MCF 10A (cell line): ENCODE results near the gene DNAJC28. TPM values are rescaled to one million over a fixed set of nuclear protein-coding genes. Genes with fewer than 3 reads are reported as not detected.
A peak's percentile ranks its signal among the peaks of the same experiment; 100 is the strongest.

ENCODE experiments used
- BruUV-seq: library from RNA; stranded (reverse); fragments of 400-500 nt; replicated peaks from 2 replicates; lab custom pipeline; 2021; lab: Mats Ljungman, UMichigan
- CTCF ChIA-PET: fragments of 300-600 bp; sonication (Branson Sonifier 250); formaldehyde crosslinking; extraction: SDS; loops from one replicate; lab custom pipeline; 2021; ENCODE audit warnings: antibody characterized with exemption, inconsistent platforms; lab: Yijun Ruan, JAX
- POLR2A ChIA-PET: fragments of 300-600, 350-650 bp; sonication (Branson Sonifier 250); formaldehyde crosslinking; extraction: SDS; loops from one replicate; lab custom pipeline; 2020; ENCODE audit warnings: antibody characterized with exemption, inconsistent platforms; lab: Yijun Ruan, JAX
- DNase-seq: peaks from one replicate; pipeline ENCODE4 v3.0.0-alpha.2; 2018; ENCODE audit not compliant: unreplicated experiment
- H3K27ac Mint-ChIP-seq: one replicate; pipeline ENCODE4 v1.8.0; 2022; ENCODE audit warnings: mild to moderate bottlenecking, low read depth, mixed read lengths; ENCODE audit not compliant: unreplicated experiment
- H3K27me3 Mint-ChIP-seq: one replicate; pipeline ENCODE4 v1.8.0; 2022; ENCODE audit warnings: mixed read lengths; ENCODE audit not compliant: insufficient read depth, unreplicated experiment
- H3K36me3 Mint-ChIP-seq: one replicate; pipeline ENCODE4 v1.8.0; 2022; ENCODE audit warnings: mild to moderate bottlenecking, moderate library complexity, mixed read lengths; ENCODE audit not compliant: insufficient read depth, unreplicated experiment
- H3K4me1 Mint-ChIP-seq: one replicate; pipeline ENCODE4 v1.8.0; 2022; ENCODE audit warnings: mixed read lengths; ENCODE audit not compliant: insufficient read depth, unreplicated experiment
- H3K4me3 Mint-ChIP-seq: one replicate; pipeline ENCODE4 v1.8.0; 2022; ENCODE audit warnings: mild to moderate bottlenecking, moderate library complexity, mixed read lengths; ENCODE audit not compliant: unreplicated experiment
- H3K9me3 Mint-ChIP-seq: one replicate; pipeline ENCODE4 v1.8.0; 2022; ENCODE audit warnings: mixed read lengths; ENCODE audit not compliant: unreplicated experiment
- CTCF ChIP-seq: fragments of 200-600 bp; IDR thresholded peaks from one replicate; pipeline ENCODE4 v1.8.0; 2022; ENCODE audit warnings: antibody characterized with exemption, mild to moderate bottlenecking; ENCODE audit not compliant: unreplicated experiment
- intact Hi-C: fragments of 100-400 bp; cut with micrococcal nuclease; formaldehyde crosslinking; loops from 2 replicates; pipeline ENCODE4 v1.14.1; 2022
- total RNA-seq: library from RNA; stranded (reverse); gene quantifications from 2 replicates; pipeline ENCODE4 v1.2.3, GENCODE V29; 2022

Gene DNAJC28
- total RNA-seq, 1 experiment from 2014 or later, result 0.28 TPM

GRCh38 chr21:33461538-33462250, 29.8 kb downstream of the DNAJC28 start:
- CTCF ChIA-PET, result interaction anchor here (0.5 to 1.5 kb wide), 6 partner anchors 101 to 522 kb away, joined by 3 to 6 read pairs (median 4); no protein-coding TSS in a partner anchor

GRCh38 chr21:33458861-33459260, 32.7 kb downstream of the DNAJC28 start:
- no peak for TF ChIP-seq CTCF
- ChIA-PET CTCF (interaction anchor here (1.5 kb wide), 1 partner anchor 14 kb away, joined by 8 read pairs; no protein-coding TSS in a partner anchor), POLR2A (interaction anchor here (1.3 kb wide), 1 partner anchor 9 kb away, joined by 3 read pairs; no protein-coding TSS in a partner anchor)
- Mint-ChIP-seq H3K4me3 (no peak overlapping the region), H3K27me3 (no peaks in the 10 kb centered on the region), H3K4me1 (no peaks in the 10 kb centered on the region), H3K9me3 (no peaks in the 10 kb centered on the region), H3K27ac (no peak overlapping the region), H3K36me3 (peaks cover 36% of the 10 kb centered on the region)
- BruUV-seq, result no TSS peak
- intact Hi-C loops, result no loop called here
- DNase-seq, result no peak

More at GRCh38 chr21:33461538-33462250, 29.8 kb downstream of the DNAJC28 start:
- Mint-ChIP-seq H3K4me3 (no peak overlapping the region), H3K27me3 (no peaks in the 10 kb centered on the region), H3K36me3 (peaks cover 27% of the 10 kb centered on the region), H3K4me1 (no peaks in the 10 kb centered on the region), H3K27ac (no peak overlapping the region), H3K9me3 (no peaks in the 10 kb centered on the region)
- POLR2A ChIA-PET, result interaction anchor here (0.6 to 1.8 kb wide), 6 partner anchors 16 to 114 kb away, joined by 3 to 5 read pairs (median 4); partner anchors contain the start of gene TMEM50B
- intact Hi-C loops, result no loop called here
- BruUV-seq, result no TSS peak
- DNase-seq, result no peak
- no peak for TF ChIP-seq CTCF

- Mint-ChIP-seq H3K9me3 (no peaks in the 10 kb centered on the region), H3K36me3 (peaks cover 25% of the 10 kb centered on the region), H3K27me3 (no peaks in the 10 kb centered on the region), H3K27ac (no peak overlapping the region), H3K4me1 (peaks cover 14% of the 10 kb centered on the region), H3K4me3 (no peak overlapping the region)
- intact Hi-C loops, result no loop called here
- no TSS peak for BruUV-seq
- ChIA-PET POLR2A (interaction anchor here (1.4 kb wide), 1 partner anchor 24 kb away, joined by 4 read pairs; the partner anchor contains the start of gene TMEM50B), CTCF (interaction anchor here (0.9 to 1.5 kb wide), 4 partner anchors 10 to 104 kb away, joined by 3 to 5 read pairs (median 4); no protein-coding TSS in a partner anchor)
- no peak for DNase-seq
- no peak for TF ChIP-seq CTCF
Measured at GRCh38 chr21:33455686-33456446, 35.6 kb downstream of the DNAJC28 start.

GRCh38 chr21:33452362-33452761, 39.2 kb downstream of the DNAJC28 start:
- Mint-ChIP-seq H3K27ac (peak overlapping the region; percentile 1), H3K4me1 (peaks cover 14% of the 10 kb centered on the region), H3K36me3 (peaks cover 9% of the 10 kb centered on the region), H3K9me3 (no peaks in the 10 kb centered on the region), H3K27me3 (no peaks in the 10 kb centered on the region), H3K4me3 (no peak overlapping the region)
- DNase-seq, result no peak
- no peak for TF ChIP-seq CTCF
- intact Hi-C loops, result no loop called here
- BruUV-seq, result no TSS peak
- POLR2A ChIA-PET, result no interaction called here
- CTCF ChIA-PET, result interaction anchor here (0.6 kb wide), 1 partner anchor 599 kb away, joined by 3 read pairs; no protein-coding TSS in a partner anchor
